ENCODE results near the gene PSMB7. TPM values are rescaled to one million over a fixed set of nuclear protein-coding genes. Genes with fewer than 3 reads are reported as not detected.
A peak's percentile ranks its signal among the peaks of the same experiment; 100 is the strongest.
"Not testable (repeated sequence)": the region's sequence is repeated elsewhere in the genome, so short reads cannot be mapped to it uniquely, and the experiment has no call there.

PSMB7 gene
- total and polyA plus RNA-seq, 8 donors = 39.0 to 99.9 (median 65.5) TPM

DNA sequence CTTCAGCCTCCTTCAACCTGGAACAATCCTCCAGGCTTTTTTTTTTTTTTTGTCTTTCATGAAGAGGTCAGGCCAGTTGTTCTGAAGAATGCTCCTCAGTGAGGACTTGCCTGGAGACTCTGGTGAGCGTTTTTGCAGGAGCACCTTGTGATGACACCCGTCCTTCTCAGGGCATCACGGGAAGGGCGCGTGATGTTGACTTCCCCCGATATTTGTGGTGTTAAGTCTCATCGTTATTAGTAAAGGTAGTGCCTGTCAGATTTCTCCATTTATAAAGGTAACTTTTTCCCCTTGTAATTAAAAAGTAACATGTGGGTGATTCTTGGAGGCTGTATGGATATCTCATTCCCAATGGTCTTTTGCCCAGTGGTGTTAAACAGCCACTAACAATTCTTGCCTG is 11.1 kb upstream of the PSMB7 start:
- Histone ChIP-seq H3K4me1 (no peaks in the 10 kb centered on the region), H3K36me3 (no peaks in the 10 kb centered on the region), H3K9me3 (no peaks in the 10 kb centered on the region), H3K27ac (no peak overlapping the region), H3K4me3 (no peak overlapping the region), H3K27me3 (no peaks in the 10 kb centered on the region)
- TF ChIP-seq CTCF (IDR thresholded peaks at IDR 0.05) = no peak
- ATAC-seq (no peak), DNase-seq (no peak), FAIRE-seq (no peak)
- intact Hi-C loops (cut with DNase I) = no loop called here
- WGBS, 2 donors = 80 to 84% methylated on average over 7 of the region's 7 CpGs

DNA sequence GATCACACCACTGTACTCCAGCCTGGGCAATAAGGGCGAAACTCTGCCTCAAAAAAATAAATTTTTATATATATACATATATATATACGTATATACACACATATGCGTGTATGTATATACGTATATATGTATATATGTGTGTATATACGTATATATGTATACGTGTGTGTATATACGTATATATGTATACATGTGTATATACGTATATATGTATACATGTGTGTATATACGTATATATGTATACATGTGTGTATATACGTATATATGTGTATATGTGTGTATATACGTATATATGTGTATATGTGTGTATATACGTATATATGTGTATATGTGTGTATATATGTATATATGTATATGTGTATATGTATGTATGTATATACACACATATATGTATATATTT is 10.5 kb upstream of the PSMB7 start:
- H3K27me3 ChIP-seq; H3K4me1 ChIP-seq; H3K4me3 ChIP-seq; H3K9me3 ChIP-seq; H3K36me3 ChIP-seq; ATAC-seq; H3K27ac ChIP-seq; intact Hi-C loops (cut with DNase I); DNase-seq: not testable (repeated sequence)
- WGBS, 2 donors = 76 to 87% methylated on average over 12 of the region's 12 CpGs
- FAIRE-seq = peak; percentile 98

GRCh38 chr9:124423591-124423990 is 8.3 kb upstream of the PSMB7 start:
- intact Hi-C loops (cut with DNase I) = loop anchor here in 1 of 3 donors (5.0 kb wide), 1 partner anchor 109 kb away; no protein-coding TSS in a partner anchor
- H3K27ac ChIP-seq = no peak overlapping the region
- H3K4me1 ChIP-seq = no peaks in the 10 kb centered on the region
- TF ChIP-seq CTCF (IDR thresholded peaks at IDR 0.05) = no peak
- no peaks in the 10 kb centered on the region for H3K36me3 ChIP-seq
- WGBS, 2 donors = 34 to 46% methylated on average over 11 of the region's 11 CpGs
- no peak for FAIRE-seq
- no peak overlapping the region for H3K4me3 ChIP-seq
- no peaks in the 10 kb centered on the region for H3K9me3 ChIP-seq
- no peak for DNase-seq
- ATAC-seq = no peak
- no peaks in the 10 kb centered on the region for H3K27me3 ChIP-seq

- no peak overlapping the region for H3K4me3 ChIP-seq
Measured at GRCh38 chr9:124423155-124423554, 7.9 kb upstream of the PSMB7 start.

GRCh38 chr9:124420991-124421543 is 5.8 kb upstream of the PSMB7 start:
- no peak for FAIRE-seq
- no peak for TF ChIP-seq CTCF (IDR thresholded peaks at IDR 0.05)

More at GRCh38 chr9:124423155-124423554, 7.9 kb upstream of the PSMB7 start:
- no peaks in the 10 kb centered on the region for H3K27me3 ChIP-seq
- no peaks in the 10 kb centered on the region for H3K9me3 ChIP-seq
- TF ChIP-seq CTCF (IDR thresholded peaks at IDR 0.05) = no peak
- intact Hi-C loops (cut with DNase I) = loop anchor here in 1 of 3 donors (5.0 kb wide), 1 partner anchor 109 kb away; no protein-coding TSS in a partner anchor
- 66 to 69% methylated on average over 5 of the region's 5 CpGs for WGBS, 2 donors
- DNase-seq = no peak
- ATAC-seq = no peak
- no peak for FAIRE-seq
- H3K36me3 ChIP-seq = no peaks in the 10 kb centered on the region
- no peak overlapping the region for H3K27ac ChIP-seq
- no peaks in the 10 kb centered on the region for H3K4me1 ChIP-seq

More at GRCh38 chr9:124420991-124421543, 5.8 kb upstream of the PSMB7 start:
- DNase-seq (no peak), ATAC-seq (no peak)
- Histone ChIP-seq H3K4me3 (no peak overlapping the region), H3K36me3 (no peaks in the 10 kb centered on the region), H3K27ac (no peak overlapping the region), H3K4me1 (no peaks in the 10 kb centered on the region), H3K27me3 (no peaks in the 10 kb centered on the region), H3K9me3 (no peaks in the 10 kb centered on the region)
- WGBS, 2 donors = 73 to 82% methylated on average over 7 of the region's 7 CpGs
- intact Hi-C loops (cut with DNase I) = loop anchor here in 1 of 3 donors (5.0 kb wide), 1 partner anchor 111 kb away; no protein-coding TSS in a partner anchor

Data from pancreas (tissue), 10 donors.